Activated T-helper 2 cell treated with anti-CD3 and anti-CD28 coated beads, Interferon-gamma antibody, Interleukin-2, Interleukin-4, amounts not matched to agents 10 μg/mL and 5 μg/mL and 100 μg/mL, durations not matched to agents 14 hours and 24 hours and 36 hours (primary cell): Measurements from ENCODE around the gene DEXI. TPM values are rescaled to one million over a fixed set of nuclear protein-coding genes. Genes with fewer than 3 reads are reported as not detected.

Experiments used
- DNase-seq: peaks from one replicate; pipeline ENCODE4 v3.0.0; 2021; ENCODE audit warnings: low spot score
- H3K27ac Mint-ChIP-seq: one replicate; pipeline ENCODE4 v1.8.0; 2021; ENCODE audit warnings: mixed read lengths
- H3K27me3 Mint-ChIP-seq: one replicate; pipeline ENCODE4 v1.8.0; 2021; ENCODE audit warnings: low read depth, mixed read lengths
- H3K36me3 Mint-ChIP-seq: one replicate; pipeline ENCODE4 v1.8.0; 2021; ENCODE audit warnings: low read depth, mixed read lengths
- H3K4me1 Mint-ChIP-seq: one replicate; pipeline ENCODE4 v1.8.0; 2021; ENCODE audit warnings: low read depth, mixed read lengths
- H3K4me3 Mint-ChIP-seq: one replicate; pipeline ENCODE4 v1.8.0; 2021; ENCODE audit warnings: low read depth, mild to moderate bottlenecking, moderate library complexity, mixed read lengths
- H3K9me3 Mint-ChIP-seq: one replicate; pipeline ENCODE4 v1.8.0; 2021; ENCODE audit warnings: mixed read lengths
- intact Hi-C: fragments of 100-400 bp; cut with micrococcal nuclease; formaldehyde crosslinking; loops from one replicate; pipeline ENCODE4 v1.15.1; 2023
- total RNA-seq: library from RNA; stranded (reverse); gene quantifications from 2 replicates; pipeline ENCODE4 v1.2.3, GENCODE V29; 2022

The DEXI gene
- total RNA-seq, 1 donor from 2014 or later = 38.5 TPM

- intact Hi-C loops = no loop called here
- H3K27me3 Mint-ChIP-seq = peaks cover 7% of the 10 kb centered on the region
- no peak overlapping the region for H3K4me3 Mint-ChIP-seq
- DNase-seq = no peak
- no peaks in the 10 kb centered on the region for H3K9me3 Mint-ChIP-seq
- H3K4me1 Mint-ChIP-seq = peaks cover 6% of the 10 kb centered on the region
- H3K27ac Mint-ChIP-seq = no peak overlapping the region
- H3K36me3 Mint-ChIP-seq = peaks cover 18% of the 10 kb centered on the region
These were observed 53.8 kb downstream of the DEXI start for GRCh38 chr16:10888320-10888937.

DNA sequence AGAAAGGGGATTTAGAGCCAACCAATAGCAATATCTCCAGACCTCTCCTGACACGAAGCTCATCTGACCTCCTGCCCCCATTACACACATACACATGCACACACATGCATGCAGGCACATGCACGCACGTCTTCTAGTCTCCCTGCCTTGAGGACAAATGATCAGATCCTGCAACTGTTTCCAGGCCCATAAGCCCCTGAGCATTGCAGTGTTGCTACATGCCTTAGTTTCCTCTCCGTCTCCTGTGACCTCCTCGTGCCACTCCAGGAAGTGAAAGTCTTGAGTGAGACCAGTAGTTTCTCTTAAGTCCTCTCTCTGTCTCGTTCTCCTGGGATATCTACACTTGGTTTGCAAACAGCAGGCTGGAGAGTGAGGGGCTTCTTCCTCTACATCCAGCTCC lies 57.0 kb downstream of the DEXI start:
- intact Hi-C loops = no loop called here
- no peak for DNase-seq
- no peak overlapping the region for H3K27ac Mint-ChIP-seq
- peaks cover 20% of the 10 kb centered on the region for H3K36me3 Mint-ChIP-seq
- no peaks in the 10 kb centered on the region for H3K9me3 Mint-ChIP-seq
- peaks cover 7% of the 10 kb centered on the region for H3K27me3 Mint-ChIP-seq
- H3K4me3 Mint-ChIP-seq = no peak overlapping the region
- H3K4me1 Mint-ChIP-seq = peaks cover 24% of the 10 kb centered on the region

- H3K27ac Mint-ChIP-seq = no peak overlapping the region
- no peak overlapping the region for H3K4me3 Mint-ChIP-seq
- intact Hi-C loops = no loop called here
- no peaks in the 10 kb centered on the region for H3K9me3 Mint-ChIP-seq
- H3K27me3 Mint-ChIP-seq = peaks cover 7% of the 10 kb centered on the region
- peaks cover 39% of the 10 kb centered on the region for H3K4me1 Mint-ChIP-seq
- DNase-seq = no peak
- H3K36me3 Mint-ChIP-seq = peaks cover 20% of the 10 kb centered on the region
These were observed 59.3 kb downstream of the DEXI start for GRCh38 chr16:10883004-10883403.

DNA sequence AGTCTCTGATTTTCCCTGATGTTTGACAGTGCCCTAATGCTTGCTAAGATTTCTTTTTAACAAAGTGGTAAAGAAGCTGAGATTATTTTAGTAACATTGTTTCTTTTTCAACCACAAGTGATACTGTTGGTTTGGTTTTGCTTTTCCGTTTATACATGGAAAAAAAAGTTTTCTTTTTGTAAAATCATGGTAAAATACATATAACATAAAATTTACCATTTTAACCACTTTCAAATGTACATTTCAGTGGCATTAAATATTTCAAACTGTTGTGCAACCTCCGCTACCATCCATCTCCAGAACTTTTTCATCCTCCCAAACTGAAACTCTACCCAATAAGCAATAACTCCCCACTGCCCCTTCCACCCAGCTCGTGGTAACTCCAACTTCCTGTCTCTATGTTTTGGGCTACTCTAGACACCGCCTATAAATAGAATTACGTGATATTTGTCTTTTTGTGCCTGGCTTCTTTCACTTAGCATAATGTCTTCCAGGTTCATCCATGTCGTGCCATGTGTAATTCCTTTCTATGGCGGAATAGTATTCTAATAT lies 60.7 kb downstream of the DEXI start:
- Mint-ChIP-seq H3K4me3 (peak overlapping the region; percentile 10), H3K9me3 (no peaks in the 10 kb centered on the region), H3K27me3 (peaks cover 7% of the 10 kb centered on the region), H3K36me3 (peaks cover 13% of the 10 kb centered on the region), H3K4me1 (peaks cover 49% of the 10 kb centered on the region), H3K27ac (peak overlapping the region; percentile 48)
- intact Hi-C loops = loop anchor here (1.0 kb wide), 1 partner anchor 10 kb away; no protein-coding TSS in a partner anchor
- no peak for DNase-seq

DNA sequence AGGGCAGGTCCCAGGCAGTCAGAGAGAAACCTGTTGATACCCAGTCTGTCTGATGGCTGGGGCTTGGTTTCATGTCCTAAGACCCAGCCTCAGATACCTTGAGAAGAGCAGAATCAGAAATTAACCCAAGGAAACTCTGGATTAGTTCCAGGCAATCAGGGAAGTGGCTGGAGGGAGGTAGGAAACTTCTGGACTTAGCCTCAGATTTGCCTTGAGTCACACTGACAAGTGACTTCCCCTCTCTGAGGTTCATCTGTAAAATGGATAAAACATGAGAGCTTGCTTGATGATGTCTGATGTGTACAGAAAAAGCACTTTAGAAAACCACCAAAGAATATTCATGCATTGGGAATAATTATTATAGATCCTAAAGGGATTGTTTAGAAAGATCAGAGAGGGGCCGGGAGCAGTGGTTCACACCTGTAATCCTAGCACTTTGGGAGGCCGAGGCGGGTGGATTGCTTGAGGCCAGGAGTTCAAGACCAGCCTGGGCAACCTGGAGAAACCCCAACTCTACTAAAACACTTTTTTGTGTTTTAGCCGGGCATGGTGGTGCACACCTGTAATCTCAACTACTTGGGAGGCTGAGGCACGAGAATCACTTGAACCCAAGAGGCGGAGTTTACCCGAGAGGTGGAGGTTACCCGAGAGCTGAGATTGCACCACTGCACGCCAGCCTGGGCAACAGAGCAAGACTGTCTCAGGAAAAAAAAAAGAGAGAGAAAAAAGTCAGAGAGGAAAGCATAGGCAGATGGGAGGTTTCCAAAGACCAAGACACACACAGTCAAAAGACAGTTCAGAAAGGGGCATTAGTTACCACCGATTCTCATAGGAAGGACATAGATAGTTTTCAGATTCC lies 61.4 kb downstream of the DEXI start:
- Mint-ChIP-seq H3K36me3 (peaks cover 13% of the 10 kb centered on the region), H3K4me3 (peak overlapping the region; percentile 46), H3K4me1 (peaks cover 55% of the 10 kb centered on the region), H3K9me3 (no peaks in the 10 kb centered on the region), H3K27ac (peak overlapping the region; percentile 62), H3K27me3 (peaks cover 6% of the 10 kb centered on the region)
- DNase-seq = no peak
- intact Hi-C loops = loop anchor here (1.0 kb wide), 1 partner anchor 10 kb away; no protein-coding TSS in a partner anchor

- intact Hi-C loops = loop anchor here (2.0 to 10.0 kb wide), 4 partner anchors 65 to 705 kb away; partner anchors contain the start of genes CLEC16A, LITAF and SOCS1
- H3K4me1 Mint-ChIP-seq = peaks cover 63% of the 10 kb centered on the region
These were observed 62.3 kb downstream of the DEXI start for GRCh38 chr16:10879681-10880589.

More at GRCh38 chr16:10879681-10880589, 62.3 kb downstream of the DEXI start:
- Mint-ChIP-seq H3K4me3 (peak overlapping the region; percentile 80), H3K36me3 (peaks cover 13% of the 10 kb centered on the region), H3K27me3 (peaks cover 5% of the 10 kb centered on the region), H3K27ac (no peak overlapping the region), H3K9me3 (no peaks in the 10 kb centered on the region)
- DNase-seq = no peak

Other genes with a start within 250 kb of the DEXI start
- gene TEKT5, start 247.5 kb downstream of the DEXI start, total RNA-seq = not detected in 2 replicates
- 33.9 and 35.9 TPM in 2 replicates for gene NUBP1, start 198.6 kb downstream of the DEXI start, total RNA-seq
- gene TVP23A, start 123.7 kb downstream of the DEXI start, total RNA-seq = 0.05 TPM in 1 of 2 replicates, not detected in the other
- gene CIITA, start 65.3 kb downstream of the DEXI start, total RNA-seq = 8.6 and 9.3 TPM in 2 replicates
- 44.8 and 48.7 TPM in 2 replicates for gene CLEC16A, start 2.1 kb upstream of the DEXI start, total RNA-seq